PC-3 (cell line): Measurements from ENCODE around the gene NR5A2. TPM values are rescaled to one million over a fixed set of nuclear protein-coding genes. Genes with fewer than 3 reads are reported as not detected.

Source experiments
- ATAC-seq: fragments of 200-7000 bp; cut with Tn5 transposase; 2 replicates; pipeline ENCODE4 v1.9.1; 2020; ENCODE audit warnings: mild to moderate bottlenecking, moderate library complexity
- BruUV-seq: library from RNA; stranded (reverse); fragments of 400-500 nt; replicated peaks from 2 replicates; lab custom pipeline; 2021; lab: Mats Ljungman, UMichigan
- CTCF ChIA-PET: fragments of 300-600 bp; sonication (Branson Sonifier 250); formaldehyde crosslinking; loops from one replicate; lab custom pipeline; 2022; ENCODE audit warnings: antibody characterized with exemption; lab: Charles Lee
- POLR2A ChIA-PET: fragments of 300-600 bp; sonication (Branson Sonifier 250); formaldehyde crosslinking; loops from one replicate; lab custom pipeline; 2022; ENCODE audit warnings: antibody characterized with exemption; ENCODE audit not compliant: unreplicated experiment; lab: Charles Lee
- DNase-seq: peaks from one replicate; pipeline ENCODE4 v3.0.0-alpha.2; 2015
- H2AFZ ChIP-seq: fragments of 300-600 bp; sonication (generic); 2 replicates; pipeline ENCODE4 v1.6.0; 2016; ENCODE audit warnings: antibody characterized with exemption, low read length
- H3F3A ChIP-seq: fragments of 300-600 bp; sonication (generic); one replicate; pipeline ENCODE4 v1.6.0; 2017; ENCODE audit warnings: antibody characterized with exemption, low read length, control low read depth, mild to moderate bottlenecking; ENCODE audit not compliant: unreplicated experiment
- H3K27ac ChIP-seq: fragments of 300-600 bp; sonication (generic); 2 replicates; pipeline ENCODE4 v1.5.1; 2016; ENCODE audit warnings: mild to moderate bottlenecking, low read length
- H3K27me3 ChIP-seq: fragments of 300-600 bp; sonication (generic); 2 replicates; pipeline ENCODE4 v1.6.1; 2016; ENCODE audit warnings: low read length, mixed read lengths
- H3K36me3 ChIP-seq: fragments of 300-600 bp; sonication (generic); 2 replicates; pipeline ENCODE4 v1.6.1; 2016; ENCODE audit warnings: low read depth, mixed run types, low read length, mixed read lengths
- H3K4me1 ChIP-seq: fragments of 300-600 bp; sonication (generic); 2 replicates; pipeline ENCODE4 v1.5.1; 2016; ENCODE audit warnings: low read length; ENCODE audit not compliant: insufficient read depth
- H3K4me2 ChIP-seq: fragments of 300-600 bp; sonication (generic); 2 replicates; pipeline ENCODE4 v1.6.0; 2016; ENCODE audit warnings: low read length
- H3K4me3 ChIP-seq: fragments of 300-600 bp; sonication (generic); 2 replicates; pipeline ENCODE4 v1.5.1; 2016; ENCODE audit warnings: mild to moderate bottlenecking, low read length, mixed read lengths
- H3K79me2 ChIP-seq: fragments of 300-600 bp; sonication (generic); 2 replicates; pipeline ENCODE4 v1.6.1; 2017; ENCODE audit warnings: low read length, mixed read lengths
- H3K9ac ChIP-seq: fragments of 300-600 bp; sonication (generic); 2 replicates; pipeline ENCODE4 v1.6.0; 2016; ENCODE audit warnings: mild to moderate bottlenecking, low read length
- H3K9me2 ChIP-seq: fragments of 300-600 bp; sonication (generic); replicated peaks from 2 replicates; pipeline ENCODE4 v1.6.1; 2016; ENCODE audit warnings: mixed run types, low read length, mixed read lengths
- H3K9me3 ChIP-seq: fragments of 300-600 bp; sonication (generic); 2 replicates; pipeline ENCODE4 v1.6.1; 2016; ENCODE audit warnings: low read length, mixed read lengths
- H4K20me1 ChIP-seq: fragments of 300-600 bp; sonication (generic); 2 replicates; pipeline ENCODE4 v1.6.1; 2016; ENCODE audit warnings: low read length, mixed read lengths
- EZH2 ChIP-seq: fragments of 300-600 bp; sonication (generic); IDR thresholded peaks from one replicate; pipeline ENCODE4 v1.6.1; 2017; ENCODE audit warnings: antibody characterized with exemption, mild to moderate bottlenecking, low read length; ENCODE audit not compliant: unreplicated experiment
- EZH2phosphoT487 ChIP-seq: fragments of 300-600 bp; sonication (generic); IDR thresholded peaks from 2 replicates; pipeline ENCODE4 v1.6.1; 2018; ENCODE audit warnings: mild to moderate bottlenecking, antibody characterized with exemption, low read length, borderline replicate concordance
- intact Hi-C: fragments of 100-400 bp; cut with micrococcal nuclease; formaldehyde crosslinking; loops from 2 replicates; pipeline ENCODE4 v1.9.0; 2023
- total RNA-seq: library from RNA; depleted of rRNA; stranded (reverse); fragments of >200 nt; gene quantifications from 2 replicates; pipeline ENCODE4 v1.2.3, GENCODE V29; 2014
- TF ChIP-seq, protein P1 (sequence below): fragments of 300-600 bp; sonication (generic); conservative IDR thresholded peaks from 2 replicates; pipeline ENCODE4 v1.5.1; 2017; ENCODE audit warnings: antibody characterized with exemption, low read depth, mild to moderate bottlenecking, low read length

Gene NR5A2
- total RNA-seq, 1 experiment from 2014 or later, result 0.36 TPM

DNA sequence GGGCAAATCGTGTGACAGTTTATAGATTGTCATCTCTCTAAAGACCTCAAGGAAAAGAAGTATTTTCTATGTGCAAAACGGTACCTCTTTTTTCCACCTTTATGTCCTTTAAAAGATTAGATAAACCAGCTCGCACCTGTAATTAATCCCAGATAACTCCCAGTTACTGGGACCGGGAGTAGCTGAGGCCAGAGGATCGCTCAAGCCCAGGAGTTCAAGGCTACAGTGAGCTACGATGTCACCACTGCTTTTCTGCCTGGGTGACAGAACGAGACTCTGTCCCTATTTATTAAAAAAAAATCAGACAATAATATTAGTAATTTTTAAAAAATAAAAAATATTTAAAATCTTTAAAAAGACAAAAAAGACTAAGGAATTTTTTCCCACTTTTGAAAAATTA is 141.4 kb downstream of the NR5A2 start:
- Histone ChIP-seq H3K79me2 (no peaks in the 10 kb centered on the region), H3K27ac (no peak overlapping the region), H4K20me1 (no peaks in the 10 kb centered on the region), H3K9me2 (no peaks in the 10 kb centered on the region), H3K9me3 (no peaks in the 10 kb centered on the region), H3F3A (peaks cover 8% of the 10 kb centered on the region), H3K9ac (no peak overlapping the region), H3K4me3 (no peak overlapping the region), H3K36me3 (no peaks in the 10 kb centered on the region), H3K4me1 (peaks cover 20% of the 10 kb centered on the region), H3K27me3 (no peaks in the 10 kb centered on the region), H3K4me2 (no peak overlapping the region), H2AFZ (no peak overlapping the region)
- no TSS peak for BruUV-seq
- ATAC-seq (no peak), DNase-seq (no peak)
- TF ChIP-seq EZH2, result no peak
- no peak for TF ChIP-seq EZH2phosphoT487
- TF ChIP-seq, protein P1, sequence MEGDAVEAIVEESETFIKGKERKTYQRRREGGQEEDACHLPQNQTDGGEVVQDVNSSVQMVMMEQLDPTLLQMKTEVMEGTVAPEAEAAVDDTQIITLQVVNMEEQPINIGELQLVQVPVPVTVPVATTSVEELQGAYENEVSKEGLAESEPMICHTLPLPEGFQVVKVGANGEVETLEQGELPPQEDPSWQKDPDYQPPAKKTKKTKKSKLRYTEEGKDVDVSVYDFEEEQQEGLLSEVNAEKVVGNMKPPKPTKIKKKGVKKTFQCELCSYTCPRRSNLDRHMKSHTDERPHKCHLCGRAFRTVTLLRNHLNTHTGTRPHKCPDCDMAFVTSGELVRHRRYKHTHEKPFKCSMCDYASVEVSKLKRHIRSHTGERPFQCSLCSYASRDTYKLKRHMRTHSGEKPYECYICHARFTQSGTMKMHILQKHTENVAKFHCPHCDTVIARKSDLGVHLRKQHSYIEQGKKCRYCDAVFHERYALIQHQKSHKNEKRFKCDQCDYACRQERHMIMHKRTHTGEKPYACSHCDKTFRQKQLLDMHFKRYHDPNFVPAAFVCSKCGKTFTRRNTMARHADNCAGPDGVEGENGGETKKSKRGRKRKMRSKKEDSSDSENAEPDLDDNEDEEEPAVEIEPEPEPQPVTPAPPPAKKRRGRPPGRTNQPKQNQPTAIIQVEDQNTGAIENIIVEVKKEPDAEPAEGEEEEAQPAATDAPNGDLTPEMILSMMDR, result no peak
- POLR2A ChIA-PET, result no interaction called here
- intact Hi-C loops, result no loop called here
- CTCF ChIA-PET, result no interaction called here

DNA sequence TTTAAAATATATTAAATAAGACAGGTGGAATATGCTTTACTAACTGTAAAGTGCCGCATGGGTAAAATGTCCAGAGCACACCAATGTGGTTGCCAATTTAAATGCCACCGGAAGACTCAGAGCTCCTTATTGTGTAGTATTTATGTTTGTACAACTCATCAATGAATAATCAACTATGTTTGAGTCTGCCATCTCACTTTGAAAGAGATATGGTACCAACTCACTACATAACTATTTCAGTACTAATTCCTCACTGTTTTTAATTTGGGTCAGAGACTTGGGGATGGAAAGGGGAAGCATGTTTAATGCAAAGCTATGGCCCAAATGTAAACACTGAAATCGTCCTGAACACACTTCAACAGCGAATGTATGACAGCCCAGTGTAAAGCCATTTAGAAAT is 144.8 kb downstream of the NR5A2 start:
- intact Hi-C loops, result loop anchor here (10.0 kb wide), 1 partner anchor 198 kb away; no protein-coding TSS in a partner anchor
- TF ChIP-seq EZH2phosphoT487, result no peak
- TF ChIP-seq, protein P1, result no peak
- no peak for TF ChIP-seq EZH2

DNA sequence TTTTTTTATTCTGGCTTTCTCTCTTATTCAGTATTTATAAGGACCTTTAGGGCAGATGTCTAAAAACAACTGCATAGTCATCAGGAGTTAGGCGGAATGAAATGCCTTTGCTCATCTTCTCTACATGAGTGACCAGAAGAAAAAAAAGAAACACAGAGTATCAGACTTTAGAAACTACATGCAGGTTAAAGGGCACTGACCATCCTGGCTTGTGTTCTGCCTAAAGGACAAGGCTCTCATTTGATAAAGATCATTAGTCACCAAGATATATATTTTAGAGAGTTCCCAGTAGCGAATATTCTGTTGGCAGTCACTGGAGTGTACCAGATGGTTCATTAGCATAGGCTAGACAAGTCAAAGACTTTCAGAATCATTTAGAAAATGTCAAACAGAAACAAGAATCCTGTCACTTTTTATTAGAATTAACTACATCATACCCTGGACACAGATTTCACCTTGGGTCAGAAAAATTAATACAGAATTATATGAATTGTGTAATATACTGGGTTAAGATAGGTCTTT is 145.6 kb downstream of the NR5A2 start:
- Histone ChIP-seq H3K79me2 (no peaks in the 10 kb centered on the region), H3K9ac (no peak overlapping the region), H3K27me3 (no peaks in the 10 kb centered on the region), H2AFZ (no peak overlapping the region), H3K27ac (peak overlapping the region; percentile 24), H3K36me3 (no peaks in the 10 kb centered on the region), H4K20me1 (no peaks in the 10 kb centered on the region), H3F3A (peaks cover 8% of the 10 kb centered on the region), H3K4me2 (peak overlapping the region; percentile 39), H3K4me1 (peaks cover 35% of the 10 kb centered on the region), H3K9me2 (no peaks in the 10 kb centered on the region), H3K4me3 (peak overlapping the region; percentile 1; the same call in 1 of the 2 replicates), H3K9me3 (no peaks in the 10 kb centered on the region)
- BruUV-seq, result no TSS peak
- POLR2A ChIA-PET, result interaction anchor here (0.6 kb wide), 1 partner anchor 143 kb away, joined by 3 read pairs; no protein-coding TSS in a partner anchor
- intact Hi-C loops, result loop anchor here (10.0 kb wide), 1 partner anchor 198 kb away; no protein-coding TSS in a partner anchor
- DNase-seq (no peak), ATAC-seq (no peak)
- CTCF ChIA-PET, result interaction anchor here (0.6 kb wide), 1 partner anchor 303 kb away, joined by 5 read pairs; no protein-coding TSS in a partner anchor
- TF ChIP-seq EZH2phosphoT487, result no peak
- TF ChIP-seq, protein P1, result no peak
- TF ChIP-seq EZH2, result no peak

More for the DNA sequence above, 144.8 kb downstream of the NR5A2 start:
- H2AFZ ChIP-seq, result no peak overlapping the region
- CTCF ChIA-PET, result no interaction called here
- ATAC-seq, result peak; percentile 86
- H3K4me3 ChIP-seq, result peak overlapping the region; percentile 1; the same call in 1 of the 2 replicates
- H3K9me3 ChIP-seq, result no peaks in the 10 kb centered on the region
- POLR2A ChIA-PET, result interaction anchor here (0.5 to 0.6 kb wide), 3 partner anchors 21 to 1410 kb away, joined by 3 to 4 read pairs (median 3); no protein-coding TSS in a partner anchor
- peaks cover 8% of the 10 kb centered on the region for H3F3A ChIP-seq
- no TSS peak for BruUV-seq
- H3K9me2 ChIP-seq, result no peaks in the 10 kb centered on the region
- no peak overlapping the region for H3K9ac ChIP-seq
- peak overlapping the region; percentile 24 for H3K27ac ChIP-seq
- H3K36me3 ChIP-seq, result no peaks in the 10 kb centered on the region
- no peaks in the 10 kb centered on the region for H3K79me2 ChIP-seq
- H3K27me3 ChIP-seq, result no peaks in the 10 kb centered on the region
- H4K20me1 ChIP-seq, result no peaks in the 10 kb centered on the region
- peak overlapping the region; percentile 39 for H3K4me2 ChIP-seq
- peak; percentile 98 for DNase-seq
- H3K4me1 ChIP-seq, result peaks cover 35% of the 10 kb centered on the region
